Upper lobe of left lung (tissue), 4 donors: ENCODE data around the gene IPP.

ENCODE experiments used
- CTCF ChIP-seq, 6 experiments: fragments of 450-650 bp in 4 of 6; fragments of 200-600 bp in 2 of 6; sonication (generic) in 2 of 6; IDR thresholded peaks; one replicate each; pipeline ENCODE4 v1.5.1; 2016 to 2019; ENCODE audit warnings: antibody characterized with exemption in 6 of 6
- EP300 ChIP-seq, 4 donors: sonication (generic); formaldehyde crosslinking; IDR thresholded peaks; one replicate each; pipeline ENCODE4 v1.5.1; 2017; ENCODE audit warnings: antibody characterized with exemption in 4 of 4, control low read depth in 2 of 4
- POLR2A ChIP-seq, 4 donors: fragments of 450-650 bp; IDR thresholded peaks; one replicate each; pipeline ENCODE4 v1.5.1; 2016 to 2017; ENCODE audit warnings: antibody characterized with exemption in 4 of 4, mild to moderate bottlenecking in 2 of 4
- POLR2AphosphoS5 ChIP-seq, 2 donors: sonication (generic); formaldehyde crosslinking; IDR thresholded peaks; one replicate each; pipeline ENCODE4 v1.5.1; 2017; ENCODE audit warnings: antibody characterized with exemption in 2 of 2

GRCh38 chr1:45713711-45714110 lies 36.7 kb downstream of the IPP start:
- no peak for TF ChIP-seq CTCF (IDR thresholded peaks at IDR 0.05)
- TF ChIP-seq POLR2A (IDR thresholded peaks at IDR 0.05), result no peak
- no peak for TF ChIP-seq POLR2AphosphoS5 (IDR thresholded peaks at IDR 0.05)
- no peak for TF ChIP-seq EP300 (IDR thresholded peaks at IDR 0.05)
